DMS53 treated with DMSO at 0.1 percent for 48 hours (cell line): Measurements from ENCODE around the gene AMELY.
"Not testable (repeated sequence)": the region's sequence is repeated elsewhere in the genome, so short reads cannot be mapped to it uniquely, and the experiment has no call there.

Experiments
- DNase-seq: peaks from one replicate; lab custom pipeline; 2025; ENCODE audit not compliant: unreplicated experiment; lab: John Stamatoyannopoulos, UW

Gene AMELY, protein sequence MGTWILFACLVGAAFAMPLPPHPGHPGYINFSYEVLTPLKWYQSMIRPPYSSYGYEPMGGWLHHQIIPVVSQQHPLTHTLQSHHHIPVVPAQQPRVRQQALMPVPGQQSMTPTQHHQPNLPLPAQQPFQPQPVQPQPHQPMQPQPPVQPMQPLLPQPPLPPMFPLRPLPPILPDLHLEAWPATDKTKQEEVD

DNA sequence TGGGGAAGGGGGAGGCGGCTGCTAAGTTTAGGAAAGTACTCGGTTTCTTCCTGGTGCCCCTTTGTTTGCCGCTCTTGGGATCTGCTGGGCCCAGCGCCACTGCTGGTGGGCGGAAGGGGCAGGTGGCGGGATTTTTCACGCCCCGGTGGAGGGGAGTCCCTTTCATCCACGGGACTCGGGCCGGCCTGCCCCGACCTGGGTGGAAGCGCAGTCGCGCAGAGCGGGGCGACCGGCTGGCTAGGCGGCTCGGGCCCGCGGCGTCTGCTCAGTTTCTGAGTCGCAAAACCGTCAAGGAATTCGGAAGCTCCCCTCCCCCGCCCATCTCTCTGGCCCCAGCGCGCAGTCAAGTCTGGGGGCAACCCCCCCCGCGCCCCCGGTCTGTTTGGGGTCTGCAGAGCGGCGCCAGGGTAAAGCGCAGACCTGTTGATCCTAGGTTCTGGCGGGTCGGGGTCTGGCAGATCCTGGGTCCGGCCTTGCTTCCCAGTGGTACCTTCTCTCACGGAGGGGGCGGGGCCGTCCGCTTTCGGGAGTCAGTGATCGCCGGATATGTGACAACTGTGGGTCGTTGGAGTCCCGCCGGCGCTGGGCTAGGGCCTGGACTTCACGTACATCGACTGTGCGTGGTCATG, at the start of gene AMELY:
Gene AMELY, minus strand, starts transcription at position 500 of the 629 bp plus-strand sequence. CDS start 39,144 bp downstream, outside the sequence.
- no peak for DNase-seq

GRCh38 chrY:6949947-6950346, 38.4 kb upstream of the AMELY start:
- no peak for DNase-seq

DNA sequence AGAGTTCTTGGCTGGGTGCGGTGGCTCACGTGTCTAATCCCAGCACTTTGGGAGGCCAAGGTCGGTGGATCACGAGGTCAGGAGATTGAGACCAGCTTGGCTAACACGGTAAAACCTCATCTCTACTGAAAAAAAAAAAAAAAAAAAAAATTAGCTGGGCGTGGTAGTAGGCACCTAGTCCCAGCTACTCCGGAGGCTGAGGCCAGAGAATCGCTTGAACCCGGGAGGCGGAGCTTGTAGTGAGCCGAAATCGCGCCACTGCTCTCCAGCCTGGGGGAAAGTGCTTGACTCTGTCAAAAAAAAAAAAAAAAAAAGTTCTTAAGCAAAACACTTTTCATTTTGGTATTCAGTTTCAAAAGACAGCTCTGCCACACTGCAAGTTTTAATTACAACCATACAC, 36.8 kb upstream of the AMELY start:
- no peak for DNase-seq

DNA sequence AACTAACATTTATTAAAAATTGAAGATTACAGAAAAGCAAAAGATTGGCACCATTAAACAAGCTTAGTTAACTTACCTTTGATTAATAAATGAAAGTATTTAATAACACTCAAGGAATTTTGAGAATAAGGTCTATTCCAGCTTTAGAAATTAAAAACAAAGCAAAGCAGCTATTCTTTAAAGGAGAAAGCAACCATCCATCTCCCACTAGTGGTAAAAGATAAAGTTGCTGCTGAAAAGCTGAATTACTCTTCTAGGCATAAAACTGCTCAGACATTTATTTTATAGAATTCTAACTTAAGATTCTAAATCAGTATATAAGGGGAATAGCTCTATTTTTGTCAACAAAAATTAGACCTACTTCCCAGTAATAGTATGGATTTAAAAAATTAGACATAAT, 36.1 kb upstream of the AMELY start:
- DNase-seq: no peak

DNA sequence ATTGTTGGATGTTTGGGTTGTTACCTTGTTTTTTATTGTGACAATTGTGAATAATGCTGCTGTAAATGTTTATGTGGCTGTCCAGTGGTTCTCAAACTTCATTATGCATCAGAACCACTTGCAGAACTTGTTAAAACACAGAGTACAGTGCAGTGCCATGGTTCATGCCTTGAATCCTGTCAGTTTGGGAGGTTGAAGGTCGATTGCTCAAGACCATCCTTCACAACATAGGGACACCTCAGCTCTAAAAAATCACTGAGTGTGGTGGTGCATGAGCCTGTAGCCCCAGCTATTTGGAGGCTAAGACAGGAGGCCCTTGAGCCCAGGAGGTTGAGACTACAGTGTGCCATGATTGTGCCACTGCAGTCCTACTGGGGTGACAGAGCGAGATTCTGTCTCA, 23.9 kb upstream of the AMELY start:
- no peak for DNase-seq

DNA sequence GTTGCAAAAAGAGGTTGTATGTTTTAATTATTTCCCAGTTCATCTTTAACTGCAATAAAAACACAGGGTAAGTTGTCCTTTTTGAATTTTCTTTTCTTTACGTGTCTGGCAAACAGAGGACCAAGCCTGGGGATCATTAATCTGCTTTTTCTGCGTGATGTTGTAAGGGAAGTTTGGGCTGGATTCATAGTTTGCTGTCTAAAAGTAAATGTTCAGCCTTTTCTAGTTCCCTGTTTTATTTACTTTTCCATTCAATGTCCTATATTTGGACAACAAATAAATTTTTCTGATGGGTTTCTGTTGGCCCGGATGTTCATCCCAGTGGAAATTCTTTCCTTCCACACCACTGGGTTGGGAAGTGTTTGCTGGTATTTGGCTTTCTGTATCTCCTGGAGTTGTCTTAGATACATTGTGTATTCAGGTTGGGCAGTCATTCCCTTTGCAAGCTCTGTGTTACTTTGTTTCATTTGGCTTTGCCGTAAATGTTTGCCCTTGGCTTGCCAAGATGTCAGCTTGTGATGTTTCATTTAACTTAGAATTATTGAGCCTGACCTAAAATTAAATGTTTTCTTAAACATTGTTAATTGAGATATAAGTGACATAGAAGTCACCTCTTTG, 20.3 kb upstream of the AMELY start:
- DNase-seq: no peak

GRCh38 chrY:6929237-6929636, 17.7 kb upstream of the AMELY start:
- DNase-seq: no peak

DNA sequence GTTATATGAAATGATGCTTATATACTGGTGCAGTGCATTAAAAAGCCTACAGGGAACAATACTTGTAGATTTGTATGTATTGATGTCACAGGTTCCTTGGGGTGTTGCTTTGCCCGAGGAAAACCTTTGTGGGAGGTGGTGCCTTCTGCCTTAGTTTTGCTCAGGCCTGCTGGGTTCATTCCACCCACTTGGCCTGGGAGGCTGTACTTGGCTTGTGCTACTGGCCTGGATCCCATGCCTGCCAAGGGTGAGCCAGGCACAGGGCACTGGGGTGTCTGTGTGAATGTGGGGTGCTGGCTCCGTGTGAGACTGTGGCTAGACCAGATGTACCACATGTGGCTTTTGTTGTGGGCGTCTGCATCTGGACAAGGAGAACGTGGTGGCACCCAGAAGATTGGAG, 16.7 kb upstream of the AMELY start:
- DNase-seq: no peak

DNA sequence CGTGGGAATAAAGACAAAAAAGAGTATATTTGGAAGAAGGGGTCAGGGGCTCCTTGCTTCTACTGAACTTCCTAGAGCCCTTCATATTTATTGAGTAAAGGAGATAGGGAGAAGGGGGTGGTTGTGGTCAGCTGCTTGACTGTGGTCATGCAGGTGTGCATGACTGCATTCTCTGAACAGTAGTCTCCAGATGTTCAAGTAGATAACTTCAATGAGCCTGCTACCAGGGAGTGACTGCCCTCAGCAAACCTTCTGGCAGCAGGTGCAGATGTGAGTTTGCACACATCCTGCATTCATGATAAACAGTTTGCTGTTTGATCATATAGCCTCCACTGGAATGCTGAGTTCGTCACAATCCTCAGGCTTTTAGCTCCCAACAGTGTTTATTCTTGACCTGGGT, 9.5 kb upstream of the AMELY start:
- DNase-seq: no peak

- DNase-seq: no peak
Measured at GRCh38 chrY:6913362-6913761, 1.8 kb upstream of the AMELY start.

DNA sequence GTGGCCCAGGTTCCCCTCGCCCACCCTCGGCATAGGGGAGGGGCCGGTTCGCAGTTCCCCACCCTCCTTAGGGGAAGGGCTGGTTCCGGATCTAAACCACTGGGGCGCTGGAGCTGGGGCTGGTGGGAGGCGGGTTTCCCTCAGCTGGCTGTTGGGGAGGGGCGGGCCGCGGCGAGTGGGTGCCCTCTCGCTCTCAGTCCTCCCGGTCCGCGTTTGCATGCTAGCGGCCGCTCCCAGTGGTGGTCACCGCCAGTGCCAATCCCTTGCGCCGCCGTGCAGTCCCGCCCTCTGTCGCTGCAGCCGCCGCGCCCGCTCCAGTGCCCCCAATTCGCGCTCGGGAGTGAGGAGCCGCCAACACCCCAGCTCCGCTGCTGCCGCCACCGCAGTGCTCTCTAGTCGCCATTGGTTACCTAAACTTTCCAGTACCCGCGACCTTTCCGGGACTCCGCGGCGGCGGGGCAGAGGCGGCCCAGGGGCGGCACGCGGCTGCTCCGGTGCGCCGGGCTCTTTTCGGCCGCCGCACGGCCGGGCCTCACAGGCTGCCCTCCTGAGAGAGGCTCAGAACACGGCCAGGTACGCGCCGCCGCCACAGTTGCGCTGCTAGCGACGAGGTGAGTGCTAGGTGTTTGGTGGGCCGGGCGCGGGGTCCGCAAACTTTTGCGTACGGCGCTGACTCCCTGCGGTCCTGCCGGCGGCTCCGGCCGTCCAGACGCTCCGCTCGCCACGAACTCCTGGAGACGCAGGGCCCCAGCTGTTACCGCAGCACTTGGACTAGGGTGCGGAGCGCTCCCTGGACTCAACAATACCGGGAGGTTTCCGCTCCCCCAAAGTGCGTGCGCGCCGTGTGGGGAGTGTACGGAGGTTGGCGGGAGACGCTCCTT, 940 bp downstream of the AMELY start, which contains the start of gene TBL1Y:
Gene TBL1Y, plus strand, starts transcription at position 326 of the 881 bp plus-strand sequence. CDS start 114,388 bp downstream, outside the sequence.
- DNase-seq: no peak

GRCh38 chrY:6909856-6910255, 1.7 kb downstream of the AMELY start:
- DNase-seq: no peak

DNA sequence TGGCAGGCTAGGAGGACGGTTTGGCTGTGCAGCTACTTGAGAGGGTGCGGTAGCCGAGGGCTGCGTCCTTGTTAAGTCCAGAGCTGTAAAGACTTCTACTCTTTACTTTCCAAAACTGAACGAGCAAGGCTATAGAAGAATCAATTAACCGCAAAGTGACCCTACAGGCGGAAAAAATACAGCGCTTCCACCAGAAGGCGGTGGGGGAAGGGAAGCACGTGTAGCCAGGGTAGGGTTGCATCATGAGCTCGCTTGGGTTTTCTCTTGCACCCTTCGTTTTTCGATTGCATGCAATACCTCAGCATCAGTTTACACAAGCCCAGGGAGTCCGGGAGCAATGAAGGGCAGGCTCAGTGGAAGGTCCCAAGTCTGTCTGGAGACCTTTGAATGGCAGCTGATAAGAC, 2.4 kb downstream of the AMELY start:
- DNase-seq: no peak

GRCh38 chrY:6908021-6908420, 3.5 kb downstream of the AMELY start:
- DNase-seq: not testable (repeated sequence)

- DNase-seq: no peak
Measured at GRCh38 chrY:6907591-6907990, 4.0 kb downstream of the AMELY start.

GRCh38 chrY:6902116-6902515, 9.4 kb downstream of the AMELY start:
- DNase-seq: not testable (repeated sequence)

DNA sequence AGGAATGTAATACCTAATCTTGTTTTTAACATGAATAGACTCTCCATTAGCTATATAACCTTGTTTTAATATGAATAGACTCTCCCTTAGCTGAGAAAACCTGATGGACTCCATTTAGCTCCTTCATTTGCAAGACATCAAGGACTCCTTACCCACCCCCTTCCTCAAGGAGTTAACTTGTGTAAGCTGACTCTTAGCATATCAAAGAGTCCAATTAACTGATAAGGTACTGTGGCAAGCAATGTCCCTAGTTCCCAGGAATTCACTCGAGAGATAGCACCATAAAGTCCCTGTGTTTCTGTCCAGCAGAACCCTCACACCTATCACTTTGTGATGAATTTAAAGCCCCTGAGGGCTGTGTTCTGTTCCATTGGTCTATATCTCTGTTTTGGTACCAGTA, 16.3 kb downstream of the AMELY start:
- DNase-seq: no peak

- DNase-seq: no peak
Measured at GRCh38 chrY:6894496-6894895, 17.1 kb downstream of the AMELY start.

- DNase-seq: no peak
Measured at GRCh38 chrY:6849384-6849783, 62.2 kb downstream of the AMELY start.

DNA sequence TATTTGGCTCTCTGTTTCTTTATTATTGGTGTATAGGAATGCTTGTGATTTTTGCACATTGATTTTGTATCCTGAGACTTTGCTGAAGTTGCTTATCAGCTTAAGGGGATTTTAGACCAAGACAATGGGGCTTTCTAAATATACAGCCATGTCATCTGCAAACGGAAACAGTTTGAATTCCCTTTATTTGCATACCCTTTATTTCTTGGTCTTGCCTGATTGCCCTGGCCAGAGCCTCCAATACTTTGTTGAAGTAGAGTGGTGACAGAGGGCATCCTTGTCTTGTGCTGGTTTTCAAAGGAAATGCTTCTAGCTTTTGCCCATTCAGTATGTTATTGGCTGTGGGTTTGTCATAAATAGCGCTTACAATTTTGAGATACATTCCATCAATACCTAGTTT, 68.9 kb downstream of the AMELY start:
- not testable (repeated sequence) for DNase-seq
